ENCODE results near the gene RHOJ. TPM values are rescaled to one million over a fixed set of nuclear protein-coding genes. Genes with fewer than 3 reads are reported as not detected.

The RHOJ gene
- total RNA-seq, 2 experiments from 2014 or later = not detected

GRCh38 chr14:63186453-63186852, 17.8 kb upstream of the RHOJ start:
- H3K36me3 Mint-ChIP-seq (ENCODE audit: low read depth) = no peaks in the 10 kb centered on the region
- H3K27ac Mint-ChIP-seq = no peak overlapping the region
- H3K4me3 Mint-ChIP-seq = no peak overlapping the region
- no peak for DNase-seq
- no peaks in the 10 kb centered on the region for H3K4me1 Mint-ChIP-seq (ENCODE audit: low read depth)
- CTCF ChIA-PET = no interaction called here
- H3K27me3 Mint-ChIP-seq (ENCODE audit: low read depth) = peaks cover 11% of the 10 kb centered on the region
- H3K9me3 Mint-ChIP-seq = no peaks in the 10 kb centered on the region
- intact Hi-C loops (cut with micrococcal nuclease) = no loop called here

- intact Hi-C loops (cut with micrococcal nuclease) = no loop called here
- H3K36me3 Mint-ChIP-seq (ENCODE audit: low read depth) = no peaks in the 10 kb centered on the region
Measured at GRCh38 chr14:63191211-63191610, 13.0 kb upstream of the RHOJ start.

DNA sequence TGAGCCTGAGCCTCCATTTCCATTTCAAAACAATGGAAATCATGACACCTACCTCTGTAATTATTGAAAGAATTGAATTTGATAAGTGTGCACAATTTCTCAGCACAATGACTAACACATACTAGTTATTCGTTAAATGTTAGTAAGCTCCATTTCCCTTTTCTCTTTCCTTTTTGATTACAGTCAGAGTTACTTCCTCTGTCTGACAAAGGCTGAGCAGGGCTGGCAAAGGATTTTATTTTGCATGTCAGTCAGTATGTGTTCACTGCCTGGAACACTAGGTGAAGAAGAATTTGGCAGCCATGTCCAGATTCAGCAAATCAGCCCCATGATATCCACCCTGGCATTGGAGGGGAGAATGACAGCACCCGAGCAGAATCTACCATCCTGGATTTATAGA, 12.2 kb upstream of the RHOJ start:
- intact Hi-C loops (cut with micrococcal nuclease) = no loop called here
- Mint-ChIP-seq H3K4me1 (ENCODE audit: low read depth) (peaks cover 3% of the 10 kb centered on the region), H3K4me3 (no peak overlapping the region), H3K27ac (no peak overlapping the region), H3K9me3 (no peaks in the 10 kb centered on the region), H3K36me3 (ENCODE audit: low read depth) (no peaks in the 10 kb centered on the region), H3K27me3 (ENCODE audit: low read depth) (peaks cover 7% of the 10 kb centered on the region)
- CTCF ChIA-PET = no interaction called here
- DNase-seq = no peak

More at GRCh38 chr14:63191211-63191610, 13.0 kb upstream of the RHOJ start:
- Mint-ChIP-seq H3K27me3 (ENCODE audit: low read depth) (peaks cover 7% of the 10 kb centered on the region), H3K4me1 (ENCODE audit: low read depth) (peaks cover 3% of the 10 kb centered on the region), H3K27ac (no peak overlapping the region), H3K4me3 (no peak overlapping the region), H3K9me3 (no peaks in the 10 kb centered on the region)
- CTCF ChIA-PET = no interaction called here
- DNase-seq = no peak

DNA sequence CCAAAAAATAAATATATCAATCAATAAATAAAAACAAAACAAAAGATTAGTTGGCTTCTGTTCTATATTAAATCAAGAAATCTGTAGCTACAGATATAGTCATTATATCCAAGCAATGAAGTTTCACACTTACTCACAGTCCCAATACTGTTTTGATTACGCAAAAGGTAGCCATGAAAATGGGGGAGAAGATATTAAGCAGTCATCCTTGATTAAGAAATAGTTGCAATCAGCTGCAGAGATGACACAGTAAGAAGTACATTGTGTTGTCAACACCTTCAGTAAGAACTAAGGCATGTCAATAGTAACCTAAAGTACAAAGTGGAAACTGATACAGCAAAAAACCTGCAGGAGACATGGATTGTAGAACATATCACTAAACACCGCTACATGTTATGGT, 11.0 kb upstream of the RHOJ start:
- Mint-ChIP-seq H3K9me3 (no peaks in the 10 kb centered on the region), H3K4me3 (no peak overlapping the region), H3K4me1 (ENCODE audit: low read depth) (peaks cover 3% of the 10 kb centered on the region), H3K27ac (no peak overlapping the region), H3K36me3 (ENCODE audit: low read depth) (no peaks in the 10 kb centered on the region), H3K27me3 (ENCODE audit: low read depth) (peaks cover 6% of the 10 kb centered on the region)
- intact Hi-C loops (cut with micrococcal nuclease) = no loop called here
- CTCF ChIA-PET = interaction anchor here (0.8 kb wide), 1 partner anchor 17 kb away, joined by 3 read pairs; no protein-coding TSS in a partner anchor
- no peak for DNase-seq

- DNase-seq = no peak
- no peak overlapping the region for H3K4me3 Mint-ChIP-seq
- CTCF ChIA-PET = no interaction called here
- no peaks in the 10 kb centered on the region for H3K36me3 Mint-ChIP-seq (ENCODE audit: low read depth)
- no peak overlapping the region for H3K27ac Mint-ChIP-seq
- H3K27me3 Mint-ChIP-seq (ENCODE audit: low read depth) = peaks cover 10% of the 10 kb centered on the region
- H3K9me3 Mint-ChIP-seq = no peaks in the 10 kb centered on the region
- H3K4me1 Mint-ChIP-seq (ENCODE audit: low read depth) = no peaks in the 10 kb centered on the region
- intact Hi-C loops (cut with micrococcal nuclease) = no loop called here
Measured at GRCh38 chr14:63200035-63200740, 4.1 kb upstream of the RHOJ start.

DNA sequence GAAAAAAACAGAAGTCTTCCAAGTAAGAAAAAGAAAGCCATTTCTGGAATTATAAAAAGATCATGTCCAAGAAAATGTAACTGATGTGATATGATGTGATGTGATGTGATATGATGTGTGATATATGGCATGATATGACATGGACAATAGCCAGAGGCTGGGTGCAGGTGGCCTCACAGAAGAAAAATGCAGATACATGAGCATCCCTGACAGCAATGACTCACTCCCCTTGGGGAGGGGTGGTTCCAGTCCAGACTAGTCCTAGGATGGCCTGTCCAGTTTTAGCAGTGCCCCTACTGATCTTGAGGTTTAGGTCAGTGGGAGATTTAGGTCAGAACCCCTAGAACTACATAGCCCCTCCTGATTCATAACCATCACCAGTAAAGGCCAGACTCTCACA, 3.5 kb upstream of the RHOJ start:
- no peaks in the 10 kb centered on the region for H3K9me3 Mint-ChIP-seq
- no peak for DNase-seq
- no peaks in the 10 kb centered on the region for H3K4me1 Mint-ChIP-seq (ENCODE audit: low read depth)
- H3K4me3 Mint-ChIP-seq = no peak overlapping the region
- H3K27me3 Mint-ChIP-seq (ENCODE audit: low read depth) = peaks cover 10% of the 10 kb centered on the region
- no peak overlapping the region for H3K27ac Mint-ChIP-seq
- intact Hi-C loops (cut with micrococcal nuclease) = no loop called here
- CTCF ChIA-PET = no interaction called here
- no peaks in the 10 kb centered on the region for H3K36me3 Mint-ChIP-seq (ENCODE audit: low read depth)

- peaks cover 5% of the 10 kb centered on the region for H3K27me3 Mint-ChIP-seq (ENCODE audit: low read depth)
- no peak overlapping the region for H3K27ac Mint-ChIP-seq
- no peak overlapping the region for H3K4me3 Mint-ChIP-seq
- intact Hi-C loops (cut with micrococcal nuclease) = no loop called here
- no peaks in the 10 kb centered on the region for H3K4me1 Mint-ChIP-seq (ENCODE audit: low read depth)
- H3K36me3 Mint-ChIP-seq (ENCODE audit: low read depth) = no peaks in the 10 kb centered on the region
- CTCF ChIA-PET = no interaction called here
- no peak for DNase-seq
- no peaks in the 10 kb centered on the region for H3K9me3 Mint-ChIP-seq
Measured at GRCh38 chr14:63203015-63203414, 1.2 kb upstream of the RHOJ start.

DNA sequence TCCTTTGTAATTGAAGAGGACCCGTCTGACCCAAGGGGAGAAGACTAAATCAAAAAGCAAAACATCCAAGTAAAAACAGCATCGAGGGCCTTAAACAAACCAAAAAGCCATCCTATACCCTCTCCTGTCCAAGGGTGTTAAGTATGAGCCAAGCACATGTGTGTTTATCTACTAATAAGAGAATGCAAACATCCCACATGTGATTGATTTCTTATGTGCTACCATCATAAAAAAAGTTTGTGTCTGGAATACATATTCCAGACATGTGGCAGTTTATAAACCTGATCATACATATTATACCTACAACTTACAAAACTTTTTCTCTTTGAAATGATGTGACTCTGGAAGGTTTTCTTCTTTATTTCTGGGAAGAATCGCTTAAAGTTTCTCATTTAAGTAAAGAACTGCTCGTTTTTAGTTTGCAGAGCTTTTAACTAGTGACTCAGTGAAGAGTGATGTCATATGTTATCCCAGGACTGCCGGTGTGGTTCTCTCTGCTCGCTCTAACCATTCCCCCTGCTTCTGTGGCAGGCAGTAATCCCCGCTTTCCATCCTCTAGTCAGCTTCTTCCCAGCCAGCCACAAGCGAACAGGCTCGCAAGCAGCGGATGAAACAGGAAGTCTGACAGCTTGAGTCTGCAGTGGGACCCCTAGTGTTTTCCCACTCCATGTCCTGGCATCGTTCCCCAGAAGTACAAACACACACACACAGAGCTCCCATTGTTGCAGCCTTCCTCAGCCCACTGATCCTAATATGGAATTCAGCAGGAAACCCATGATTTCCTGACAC, 431 bp upstream of the RHOJ start:
- Mint-ChIP-seq H3K27ac (no peak overlapping the region), H3K4me3 (no peak overlapping the region), H3K36me3 (ENCODE audit: low read depth) (no peaks in the 10 kb centered on the region), H3K9me3 (no peaks in the 10 kb centered on the region), H3K27me3 (ENCODE audit: low read depth) (peaks cover 3% of the 10 kb centered on the region), H3K4me1 (ENCODE audit: low read depth) (no peaks in the 10 kb centered on the region)
- intact Hi-C loops (cut with micrococcal nuclease) = no loop called here
- CTCF ChIA-PET = no interaction called here
- peak; percentile 14 for DNase-seq

- Mint-ChIP-seq H3K27ac (no peak overlapping the region), H3K9me3 (no peaks in the 10 kb centered on the region), H3K4me1 (ENCODE audit: low read depth) (no peaks in the 10 kb centered on the region), H3K4me3 (no peak overlapping the region), H3K36me3 (ENCODE audit: low read depth) (no peaks in the 10 kb centered on the region), H3K27me3 (ENCODE audit: low read depth) (peaks cover 3% of the 10 kb centered on the region)
- no peak for DNase-seq
- CTCF ChIA-PET = no interaction called here
- intact Hi-C loops (cut with micrococcal nuclease) = no loop called here
Measured at GRCh38 chr14:63205044-63205575, 867 bp downstream of the RHOJ start.

DNA sequence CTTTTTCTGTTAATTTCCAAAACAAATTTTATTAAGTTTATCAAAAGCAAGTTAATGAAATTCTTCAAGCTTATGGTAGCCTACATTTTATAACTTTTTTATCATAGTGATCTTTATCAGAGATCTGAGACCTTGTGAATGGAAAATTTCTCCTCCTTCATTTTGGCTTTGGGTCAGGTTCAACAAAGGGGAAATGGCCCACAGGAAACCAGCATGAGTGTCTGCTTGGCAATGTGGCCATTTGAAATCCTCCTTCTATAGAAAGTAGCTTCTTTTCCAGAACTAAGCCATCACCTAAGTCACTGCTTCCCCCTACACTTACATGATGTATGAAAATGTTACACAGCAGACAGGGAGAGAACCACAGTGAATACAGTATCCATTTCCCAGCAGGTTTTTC, 1.6 kb downstream of the RHOJ start:
- no peaks in the 10 kb centered on the region for H3K4me1 Mint-ChIP-seq (ENCODE audit: low read depth)
- intact Hi-C loops (cut with micrococcal nuclease) = no loop called here
- no peaks in the 10 kb centered on the region for H3K36me3 Mint-ChIP-seq (ENCODE audit: low read depth)
- H3K27me3 Mint-ChIP-seq (ENCODE audit: low read depth) = no peaks in the 10 kb centered on the region
- H3K27ac Mint-ChIP-seq = no peak overlapping the region
- H3K4me3 Mint-ChIP-seq = no peak overlapping the region
- CTCF ChIA-PET = no interaction called here
- no peak for DNase-seq
- no peaks in the 10 kb centered on the region for H3K9me3 Mint-ChIP-seq

DNA sequence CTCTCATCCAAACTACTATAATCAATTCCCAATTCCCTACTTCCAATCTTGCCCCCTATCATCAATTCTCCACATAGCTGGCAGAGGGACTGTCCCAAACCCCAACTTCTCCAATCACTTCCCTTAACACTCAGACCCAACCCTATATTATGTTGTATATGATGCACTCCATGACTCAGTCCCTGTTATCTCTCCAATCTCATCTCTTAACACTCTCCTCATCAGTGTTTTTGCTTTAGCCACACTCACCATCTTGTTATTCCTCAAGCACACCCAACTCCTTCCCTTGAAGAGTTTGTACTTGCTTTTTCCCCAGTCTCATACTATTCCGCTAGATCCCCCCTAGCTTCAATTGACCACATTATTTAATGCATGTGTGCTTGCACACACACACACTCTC, 4.9 kb downstream of the RHOJ start:
- Mint-ChIP-seq H3K36me3 (ENCODE audit: low read depth) (no peaks in the 10 kb centered on the region), H3K9me3 (no peaks in the 10 kb centered on the region), H3K4me1 (ENCODE audit: low read depth) (no peaks in the 10 kb centered on the region), H3K4me3 (no peak overlapping the region), H3K27me3 (ENCODE audit: low read depth) (no peaks in the 10 kb centered on the region), H3K27ac (no peak overlapping the region)
- DNase-seq = no peak
- CTCF ChIA-PET = no interaction called here
- intact Hi-C loops (cut with micrococcal nuclease) = no loop called here

- intact Hi-C loops (cut with micrococcal nuclease) = no loop called here
- no peaks in the 10 kb centered on the region for H3K36me3 Mint-ChIP-seq (ENCODE audit: low read depth)
- no peak for DNase-seq
- CTCF ChIA-PET = interaction anchor here (0.6 kb wide), 1 partner anchor 18 kb away, joined by 3 read pairs; no protein-coding TSS in a partner anchor
- H3K27ac Mint-ChIP-seq = no peak overlapping the region
- no peaks in the 10 kb centered on the region for H3K27me3 Mint-ChIP-seq (ENCODE audit: low read depth)
- H3K4me3 Mint-ChIP-seq = no peak overlapping the region
- no peaks in the 10 kb centered on the region for H3K4me1 Mint-ChIP-seq (ENCODE audit: low read depth)
- no peaks in the 10 kb centered on the region for H3K9me3 Mint-ChIP-seq
Measured at GRCh38 chr14:63210812-63211211, 6.6 kb downstream of the RHOJ start.

GRCh38 chr14:63212209-63212608, 8.0 kb downstream of the RHOJ start:
- H3K9me3 Mint-ChIP-seq = no peaks in the 10 kb centered on the region
- CTCF ChIA-PET = no interaction called here
- H3K4me1 Mint-ChIP-seq (ENCODE audit: low read depth) = no peaks in the 10 kb centered on the region
- DNase-seq = no peak
- no peaks in the 10 kb centered on the region for H3K36me3 Mint-ChIP-seq (ENCODE audit: low read depth)
- intact Hi-C loops (cut with micrococcal nuclease) = no loop called here
- no peak overlapping the region for H3K27ac Mint-ChIP-seq
- no peak overlapping the region for H3K4me3 Mint-ChIP-seq
- no peaks in the 10 kb centered on the region for H3K27me3 Mint-ChIP-seq (ENCODE audit: low read depth)
